ENCODE results near the gene MED13L. TPM values are rescaled to one million over a fixed set of nuclear protein-coding genes. Genes with fewer than 3 reads are reported as not detected.
A peak's percentile ranks its signal among the peaks of the same experiment; 100 is the strongest.

The MED13L gene
- polyA plus RNA-seq, 1 donor from 2014 or later: 10.7 TPM

DNA sequence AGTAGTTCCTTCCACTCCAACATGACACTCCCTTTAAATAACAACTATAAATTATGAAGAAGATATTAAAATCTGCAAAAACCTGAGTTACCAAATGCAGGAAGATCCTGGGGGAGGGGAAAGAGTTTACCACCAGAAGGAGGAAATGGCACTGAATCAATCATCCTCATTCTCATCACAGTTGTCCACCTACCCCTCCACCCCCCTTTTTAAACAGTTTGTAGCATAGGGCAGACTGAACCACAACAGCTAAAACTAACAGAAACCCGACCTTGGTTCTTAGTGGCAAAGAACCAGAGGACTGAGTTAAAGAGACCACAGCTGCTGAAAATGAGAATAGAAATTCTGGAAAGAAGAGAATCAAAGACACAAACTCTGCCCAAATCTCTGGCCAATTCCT, 189.5 kb downstream of the MED13L start:
- Mint-ChIP-seq H3K4me1 (peaks cover 23 to 46% (median 37%) of the 10 kb centered on the region in 3 donors), H3K9me3 (no peaks in the 10 kb centered on the region), H3K4me3 (peak overlapping the region in 1 of 4 donors; percentile 74), H3K36me3 (peaks cover 7% of the 10 kb centered on the region), H3K27me3 (no peaks in the 10 kb centered on the region), H3K27ac (peak overlapping the region in 1 of 3 donors; percentile 86)

DNA sequence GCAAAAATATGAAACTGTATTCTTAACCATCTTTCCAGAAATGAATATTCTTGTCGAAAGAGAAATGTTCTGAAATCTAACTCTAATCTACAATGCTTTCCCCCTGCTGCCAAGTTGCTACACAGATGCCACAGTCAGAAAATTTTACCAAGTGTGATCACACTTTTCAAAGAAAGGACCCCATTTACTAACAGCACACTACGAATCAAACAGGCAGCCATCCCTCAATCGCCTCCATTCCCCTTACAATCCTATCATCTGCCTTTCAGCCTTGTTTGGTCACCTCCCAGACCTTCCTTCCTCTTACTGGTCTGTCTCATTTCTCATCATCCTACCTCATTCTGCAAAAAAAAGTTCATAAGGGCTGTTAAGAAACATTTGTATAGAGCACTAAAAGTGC, 190.1 kb downstream of the MED13L start:
- Mint-ChIP-seq H3K4me1 (peaks cover 22 to 42% (median 34%) of the 10 kb centered on the region in 3 donors), H3K4me3 (peak overlapping the region in 1 of 4 donors; percentile 11), H3K27ac (no peak overlapping the region), H3K27me3 (no peaks in the 10 kb centered on the region), H3K9me3 (no peaks in the 10 kb centered on the region), H3K36me3 (peaks cover 7% of the 10 kb centered on the region)

DNA sequence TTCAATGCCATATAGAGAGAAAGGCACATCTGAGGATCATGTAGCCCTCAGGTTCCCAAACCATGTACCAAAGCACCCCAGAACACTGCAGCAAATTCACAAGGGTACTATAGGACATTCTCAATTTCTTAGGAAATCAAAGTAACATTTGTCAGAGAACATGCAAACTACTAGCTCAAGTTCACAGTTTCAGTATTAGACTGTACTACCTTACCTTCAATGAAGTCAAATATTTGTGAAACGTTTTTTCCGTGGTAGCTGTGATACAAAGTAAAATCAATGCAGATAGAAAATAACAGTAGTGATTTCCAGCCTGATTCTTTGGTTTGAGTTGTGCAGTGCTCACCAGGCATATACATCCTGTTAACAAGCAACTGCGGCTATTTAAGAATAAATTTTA, 197.1 kb downstream of the MED13L start:
- H3K36me3 Mint-ChIP-seq: peaks cover 12% of the 10 kb centered on the region
- H3K4me3 Mint-ChIP-seq: no peak overlapping the region
- no peaks in the 10 kb centered on the region for H3K27me3 Mint-ChIP-seq
- peaks cover 11 to 14% (median 12%) of the 10 kb centered on the region in 3 donors for H3K4me1 Mint-ChIP-seq
- no peaks in the 10 kb centered on the region for H3K9me3 Mint-ChIP-seq
- H3K27ac Mint-ChIP-seq: peak overlapping the region in 1 of 3 donors; percentile 34

DNA sequence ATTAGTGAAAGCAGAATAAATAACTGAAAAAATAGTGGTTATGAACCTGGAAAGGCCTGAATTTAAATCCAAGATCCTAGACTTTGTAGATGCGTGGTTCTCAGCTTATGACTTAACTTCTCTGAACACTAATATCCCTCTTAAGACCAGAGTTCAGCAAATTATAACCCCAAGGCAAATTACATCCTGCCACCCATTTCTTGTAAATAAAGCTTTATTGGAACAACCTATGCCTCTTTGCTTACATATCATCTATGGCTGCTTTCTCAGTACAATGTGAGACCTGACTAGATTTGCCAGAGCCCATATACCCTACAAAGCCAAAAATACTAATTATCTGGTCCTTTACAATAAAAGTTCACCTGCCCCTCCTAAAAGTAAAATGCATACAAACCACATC, 199.1 kb downstream of the MED13L start:
- Mint-ChIP-seq H3K36me3 (peaks cover 10% of the 10 kb centered on the region), H3K4me3 (no peak overlapping the region), H3K4me1 (peaks cover 11 to 18% (median 13%) of the 10 kb centered on the region in 3 donors), H3K27ac (no peak overlapping the region), H3K9me3 (no peaks in the 10 kb centered on the region), H3K27me3 (no peaks in the 10 kb centered on the region)

DNA sequence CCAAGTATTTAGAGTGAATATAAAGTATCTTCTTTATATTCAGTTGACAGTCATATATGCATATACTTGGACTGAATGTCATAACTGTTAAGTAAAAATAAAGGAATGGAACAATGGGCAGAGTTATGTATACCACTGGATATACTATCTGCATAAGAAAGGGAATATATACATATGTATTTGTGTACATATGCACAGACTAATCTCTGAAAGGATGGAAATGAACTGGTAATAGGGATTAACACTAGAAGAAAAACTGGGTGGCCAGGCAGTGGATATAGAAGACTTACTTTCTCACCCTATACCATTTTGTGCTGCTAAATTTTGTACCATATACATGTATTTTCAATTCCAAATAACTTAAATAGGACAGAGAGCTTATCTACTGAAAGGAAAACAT, 200.1 kb downstream of the MED13L start:
- no peaks in the 10 kb centered on the region for H3K9me3 Mint-ChIP-seq
- peaks cover 6% of the 10 kb centered on the region for H3K36me3 Mint-ChIP-seq
- H3K4me3 Mint-ChIP-seq: no peak overlapping the region
- peaks cover 8 to 18% (median 13%) of the 10 kb centered on the region in 3 donors for H3K4me1 Mint-ChIP-seq
- no peaks in the 10 kb centered on the region for H3K27me3 Mint-ChIP-seq
- no peak overlapping the region for H3K27ac Mint-ChIP-seq

DNA sequence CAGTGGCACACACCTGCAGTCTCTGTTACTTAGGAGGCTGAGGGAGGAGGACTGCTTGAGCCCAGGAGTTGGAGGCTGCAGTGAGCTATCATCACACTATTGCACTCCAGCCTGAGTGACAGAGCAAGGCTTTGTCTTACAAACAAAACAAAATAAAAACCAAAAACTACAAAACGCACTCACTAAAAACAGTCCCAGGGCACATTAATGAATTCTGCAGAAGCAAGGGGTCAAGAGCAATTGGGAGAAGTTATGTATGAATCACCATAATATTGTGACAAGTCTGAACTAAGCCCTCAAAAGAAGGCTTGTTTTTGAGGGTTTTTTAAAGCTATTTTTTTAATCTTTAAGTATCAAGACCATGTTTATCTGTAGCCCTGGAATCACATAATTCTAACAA, 201.1 kb downstream of the MED13L start:
- Mint-ChIP-seq H3K36me3 (peaks cover 6% of the 10 kb centered on the region), H3K27ac (no peak overlapping the region), H3K4me3 (no peak overlapping the region), H3K27me3 (no peaks in the 10 kb centered on the region), H3K4me1 (peaks cover 10 to 21% (median 13%) of the 10 kb centered on the region in 3 donors), H3K9me3 (no peaks in the 10 kb centered on the region)

DNA sequence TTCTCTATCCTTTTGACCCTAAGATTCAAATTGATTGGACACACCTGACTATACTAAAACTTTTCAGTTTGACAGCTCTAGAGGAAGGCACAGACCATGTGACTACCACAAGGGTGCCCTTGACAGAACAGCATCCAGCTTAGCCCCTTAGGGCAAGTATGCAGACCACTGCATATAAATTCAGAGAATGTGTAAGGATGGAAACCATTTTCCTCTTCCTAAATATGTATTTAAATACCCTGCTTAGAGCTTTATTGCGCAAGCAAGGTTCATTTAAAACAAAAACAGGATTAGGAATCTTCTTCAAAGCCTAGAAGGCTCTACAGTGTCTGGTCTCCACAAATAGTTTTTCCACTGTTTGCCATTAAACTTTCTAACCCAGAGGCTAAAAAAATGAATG, 202.8 kb downstream of the MED13L start:
- peaks cover 9 to 22% (median 18%) of the 10 kb centered on the region in 3 donors for H3K4me1 Mint-ChIP-seq
- no peak overlapping the region for H3K27ac Mint-ChIP-seq
- no peak overlapping the region for H3K4me3 Mint-ChIP-seq
- no peaks in the 10 kb centered on the region for H3K9me3 Mint-ChIP-seq
- H3K27me3 Mint-ChIP-seq: no peaks in the 10 kb centered on the region
- peaks cover 6% of the 10 kb centered on the region for H3K36me3 Mint-ChIP-seq

DNA sequence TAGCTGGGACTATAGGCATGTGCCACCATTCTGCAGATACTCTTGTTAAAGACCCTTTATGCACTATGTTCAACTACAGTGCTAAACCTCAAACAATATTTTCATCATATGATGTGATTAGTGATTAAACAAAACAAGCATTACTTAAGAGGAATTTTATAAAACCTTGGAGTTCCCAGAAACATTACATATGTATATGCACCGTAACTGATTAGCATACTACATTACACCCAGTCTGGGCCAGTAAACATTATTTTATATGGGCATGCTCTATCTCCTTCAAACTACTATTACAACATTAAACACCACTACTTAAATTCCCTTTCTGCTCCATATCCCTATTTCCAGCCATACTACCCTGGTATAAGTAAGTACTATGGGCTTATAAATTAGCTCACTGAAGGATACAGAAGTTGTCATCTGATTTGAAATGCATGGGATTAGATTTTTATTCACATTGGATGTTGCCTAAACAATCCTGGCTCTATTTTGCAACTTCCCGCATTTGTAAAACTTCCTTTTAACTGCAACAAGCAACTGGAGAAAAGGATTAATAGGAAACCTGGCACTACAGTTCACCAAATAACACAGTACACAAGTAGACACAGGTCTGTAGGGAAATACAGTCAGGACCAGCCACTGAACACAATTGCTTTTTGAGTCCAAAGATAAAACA, 205.8 kb downstream of the MED13L start:
- Mint-ChIP-seq H3K36me3 (no peaks in the 10 kb centered on the region), H3K4me3 (no peak overlapping the region), H3K4me1 (peaks cover 21 to 32% (median 23%) of the 10 kb centered on the region in 3 donors), H3K27me3 (no peaks in the 10 kb centered on the region), H3K9me3 (no peaks in the 10 kb centered on the region), H3K27ac (peak overlapping the region in 2 of 3 donors; percentile 14 to 35)

DNA sequence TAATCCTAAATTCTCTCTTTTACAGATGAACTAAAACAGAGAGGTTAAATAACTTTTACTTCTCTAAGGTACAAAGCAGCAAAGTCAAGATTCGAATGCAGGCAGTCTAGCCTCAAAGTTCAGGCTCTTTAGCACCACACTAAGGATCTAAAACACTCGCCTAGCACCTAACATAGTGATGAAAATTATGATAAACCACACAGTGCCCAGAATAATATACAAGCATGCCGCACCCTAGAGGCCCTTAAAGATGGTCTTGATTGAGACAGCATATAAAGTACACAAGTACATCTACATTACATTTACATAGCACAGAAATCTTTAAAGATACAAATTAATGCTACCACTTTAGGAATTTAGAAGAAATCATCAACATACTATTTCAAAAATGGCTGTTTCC, 207.0 kb downstream of the MED13L start:
- Mint-ChIP-seq H3K27ac (peak overlapping the region in 1 of 3 donors; percentile 18), H3K9me3 (no peaks in the 10 kb centered on the region), H3K4me1 (peaks cover 22 to 34% (median 25%) of the 10 kb centered on the region in 3 donors), H3K4me3 (no peak overlapping the region), H3K36me3 (no peaks in the 10 kb centered on the region), H3K27me3 (no peaks in the 10 kb centered on the region)

DNA sequence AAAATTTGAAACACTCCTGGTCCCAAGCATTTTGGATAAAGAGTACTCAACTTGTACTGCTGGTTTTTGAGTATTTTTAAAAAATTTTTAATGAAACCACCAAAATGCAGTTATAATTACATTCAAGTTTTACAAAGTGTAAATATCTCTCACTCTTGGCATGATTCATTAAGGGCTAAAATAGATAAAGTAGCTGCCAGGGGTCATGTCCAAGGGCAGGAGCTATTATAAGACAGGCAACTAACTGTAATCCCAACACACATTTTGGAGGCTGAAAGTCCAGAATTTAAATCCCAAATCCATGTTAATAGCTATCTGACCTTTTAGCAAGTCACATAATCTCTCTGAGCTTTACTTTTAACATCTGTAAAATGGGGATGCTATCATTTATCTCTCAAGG, 207.6 kb downstream of the MED13L start:
- Mint-ChIP-seq H3K27me3 (no peaks in the 10 kb centered on the region), H3K4me1 (peaks cover 22 to 34% (median 26%) of the 10 kb centered on the region in 3 donors), H3K36me3 (no peaks in the 10 kb centered on the region), H3K27ac (peak overlapping the region in 1 of 3 donors; percentile 18), H3K4me3 (no peak overlapping the region), H3K9me3 (no peaks in the 10 kb centered on the region)

DNA sequence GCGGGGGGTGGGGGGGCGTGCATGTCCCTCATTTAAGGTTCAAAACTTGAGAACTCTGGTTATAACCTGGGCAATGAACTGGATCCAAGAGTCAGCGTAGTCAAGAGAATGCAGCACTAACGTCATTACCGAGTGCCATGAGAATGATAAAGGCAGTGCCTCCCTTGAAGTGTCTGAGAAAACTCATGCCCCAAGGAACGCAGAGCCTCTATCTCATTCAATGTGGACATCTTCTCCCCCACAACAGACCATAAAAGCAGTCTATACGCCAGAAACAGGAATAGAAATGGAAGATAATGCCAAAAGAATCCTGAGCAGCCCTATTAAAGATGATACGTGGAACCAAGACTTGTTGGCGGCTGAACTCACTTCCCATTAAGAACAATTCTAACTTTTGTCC, 208.6 kb downstream of the MED13L start:
- peaks cover 24 to 39% (median 32%) of the 10 kb centered on the region in 3 donors for H3K4me1 Mint-ChIP-seq
- no peaks in the 10 kb centered on the region for H3K27me3 Mint-ChIP-seq
- no peaks in the 10 kb centered on the region for H3K36me3 Mint-ChIP-seq
- no peak overlapping the region for H3K4me3 Mint-ChIP-seq
- peak overlapping the region in 1 of 3 donors; percentile 26 for H3K27ac Mint-ChIP-seq
- H3K9me3 Mint-ChIP-seq: no peaks in the 10 kb centered on the region

DNA sequence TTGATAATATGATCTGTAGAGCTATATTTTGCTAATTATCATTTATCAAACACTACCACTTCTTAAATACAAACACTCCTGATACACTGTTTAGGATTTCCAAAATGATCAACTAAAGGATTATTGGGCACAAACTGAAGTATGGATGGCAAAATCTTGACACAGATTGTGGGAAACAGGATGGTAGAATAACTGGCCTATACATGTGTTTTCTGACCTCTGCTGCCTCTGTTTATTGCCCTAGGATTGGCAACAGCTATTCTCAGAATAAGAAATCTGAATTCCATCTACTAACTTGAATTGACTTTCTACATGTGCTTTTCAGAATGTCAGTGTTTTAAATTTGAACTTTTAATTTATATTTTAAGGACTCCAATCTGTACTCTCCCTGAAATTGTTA, 209.1 kb downstream of the MED13L start:
- no peaks in the 10 kb centered on the region for H3K9me3 Mint-ChIP-seq

DNA sequence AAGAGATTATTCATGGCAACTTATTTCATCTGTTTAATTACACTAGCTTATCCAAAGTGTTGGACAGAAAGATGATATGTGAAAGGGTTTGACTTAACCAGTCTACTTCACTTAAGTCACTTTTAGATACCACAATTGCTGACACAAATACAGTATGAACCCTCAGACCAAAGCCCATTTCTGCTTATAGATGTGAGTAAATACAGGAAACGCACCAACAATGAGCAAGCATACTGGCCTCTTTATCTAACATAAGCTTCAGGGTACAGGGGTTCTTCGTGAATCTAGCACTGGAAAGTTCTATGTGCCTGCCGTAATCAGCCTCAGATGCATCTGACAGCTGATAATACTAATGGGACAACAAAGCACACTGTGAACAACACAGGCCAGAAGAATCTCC, 209.6 kb downstream of the MED13L start:
- no peaks in the 10 kb centered on the region for H3K27me3 Mint-ChIP-seq
- no peaks in the 10 kb centered on the region for H3K9me3 Mint-ChIP-seq
- no peak overlapping the region for H3K27ac Mint-ChIP-seq
- peaks cover 24 to 39% (median 31%) of the 10 kb centered on the region in 3 donors for H3K4me1 Mint-ChIP-seq
- H3K36me3 Mint-ChIP-seq: no peaks in the 10 kb centered on the region
- H3K4me3 Mint-ChIP-seq: no peak overlapping the region

More for the DNA sequence above, 209.1 kb downstream of the MED13L start:
- no peaks in the 10 kb centered on the region for H3K27me3 Mint-ChIP-seq
- H3K36me3 Mint-ChIP-seq: no peaks in the 10 kb centered on the region
- peak overlapping the region in 1 of 3 donors; percentile 26 for H3K27ac Mint-ChIP-seq
- no peak overlapping the region for H3K4me3 Mint-ChIP-seq
- peaks cover 24 to 39% (median 31%) of the 10 kb centered on the region in 3 donors for H3K4me1 Mint-ChIP-seq

DNA sequence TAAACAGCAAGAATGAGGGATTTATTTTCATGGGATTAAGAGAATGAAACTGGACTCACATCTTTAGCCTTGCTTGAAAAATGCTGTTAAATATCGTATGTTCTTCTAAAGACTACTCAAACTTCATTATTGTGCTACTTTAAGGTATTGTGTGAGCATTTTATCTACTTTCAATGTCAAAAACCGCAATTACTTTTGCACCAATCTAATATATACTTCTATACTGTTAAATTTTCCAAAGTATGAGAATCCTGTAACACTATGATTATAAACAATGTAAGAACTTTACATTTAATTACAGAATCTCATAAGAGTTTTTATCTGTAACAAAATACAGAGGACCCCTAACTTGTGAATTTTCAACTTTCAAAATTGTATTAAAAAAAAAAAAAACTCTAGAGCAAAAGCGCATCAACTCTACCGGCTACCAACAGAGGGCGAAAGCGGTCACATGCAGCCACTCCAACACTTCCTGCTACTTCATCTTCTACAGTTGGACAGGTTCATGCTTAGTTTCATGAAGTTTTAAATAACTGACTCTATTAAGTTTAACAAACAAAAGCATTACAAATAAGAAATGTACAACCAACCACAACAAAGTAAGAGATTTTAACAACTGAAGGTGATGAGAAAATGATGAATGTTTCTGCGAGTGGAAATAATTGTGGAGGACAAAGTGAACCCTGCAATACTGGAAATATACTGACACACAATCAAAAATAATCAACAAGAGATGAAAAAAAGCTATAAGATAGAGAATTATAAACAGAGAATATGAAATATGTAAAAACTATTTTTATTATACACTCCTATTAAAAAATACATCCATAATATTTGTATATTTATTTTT, 210.9 kb downstream of the MED13L start:
- H3K9me3 Mint-ChIP-seq: no peaks in the 10 kb centered on the region
- peaks cover 23 to 34% (median 29%) of the 10 kb centered on the region in 3 donors for H3K4me1 Mint-ChIP-seq
- H3K4me3 Mint-ChIP-seq: peak overlapping the region in 1 of 4 donors; percentile 19
- H3K27ac Mint-ChIP-seq: peak overlapping the region in 2 of 3 donors; percentile 2 to 16
- H3K36me3 Mint-ChIP-seq: no peaks in the 10 kb centered on the region
- H3K27me3 Mint-ChIP-seq: no peaks in the 10 kb centered on the region

DNA sequence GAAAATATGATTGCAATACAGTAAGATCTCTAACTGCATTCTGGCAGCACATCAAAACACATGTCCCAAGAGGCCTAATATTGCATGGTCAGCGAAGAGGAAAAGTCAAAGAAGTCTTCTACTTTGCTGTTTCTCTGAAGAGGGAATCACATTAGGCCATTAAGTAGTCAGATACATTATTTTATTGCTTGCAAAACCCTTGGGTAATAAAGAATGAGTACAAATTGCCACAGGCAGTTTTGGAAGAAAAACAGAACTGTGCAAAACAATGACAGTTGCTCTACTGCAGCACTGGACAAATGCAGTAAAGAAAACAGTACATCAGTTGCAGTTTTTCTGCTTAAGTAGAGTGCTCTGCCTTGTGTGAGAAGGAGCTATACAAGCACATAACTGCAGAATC, 211.9 kb downstream of the MED13L start:
- Mint-ChIP-seq H3K4me1 (peaks cover 26 to 37% (median 35%) of the 10 kb centered on the region in 3 donors), H3K9me3 (no peaks in the 10 kb centered on the region), H3K27ac (no peak overlapping the region), H3K4me3 (no peak overlapping the region), H3K36me3 (no peaks in the 10 kb centered on the region), H3K27me3 (no peaks in the 10 kb centered on the region)

Data from IgD-negative memory B cell (primary cell).